ENCODE results near the gene RBM43. TPM values are rescaled to one million over a fixed set of nuclear protein-coding genes. Genes with fewer than 3 reads are reported as not detected.

Gene RBM43
- total and polyA plus RNA-seq, 9 of the 15 experiments (the other 6 are each of a cell fraction or from before 2014, with no cell fraction given), result 1.3 to 6.9 (median 3.8) TPM

DNA sequence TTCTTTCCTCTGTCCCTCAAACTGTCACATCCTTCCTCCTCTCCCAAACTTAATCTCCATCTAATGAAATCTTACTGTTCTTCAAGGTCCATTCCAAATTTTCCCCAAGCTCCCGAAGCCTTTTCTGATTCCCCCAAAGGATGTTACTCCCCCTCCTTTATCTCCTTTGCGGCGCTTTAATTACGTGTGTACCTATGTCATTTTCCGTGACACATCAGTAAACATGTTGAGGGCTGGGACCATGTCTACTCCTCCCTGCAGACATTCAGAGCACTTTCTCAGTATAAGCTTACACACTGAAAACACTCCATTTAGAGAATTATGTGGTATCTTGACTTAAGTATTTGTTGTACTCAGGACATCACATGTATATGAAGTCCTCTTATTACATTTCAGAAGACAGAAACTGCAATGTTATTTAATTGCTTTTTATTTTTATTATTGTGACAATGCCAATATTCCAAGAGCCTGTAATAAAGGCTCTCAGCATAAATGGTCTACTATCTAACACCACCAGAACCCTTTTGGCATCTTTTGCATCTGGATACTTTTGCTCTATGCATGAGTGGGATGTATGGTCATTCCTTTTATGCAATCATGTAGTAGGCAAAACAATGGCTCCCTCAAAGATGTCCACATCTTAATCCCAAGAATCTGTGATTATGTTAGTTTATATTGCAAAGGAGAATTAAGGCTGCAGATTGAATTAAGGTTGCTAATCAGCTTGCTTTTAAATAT is 26.0 kb upstream of the RBM43 start (continued):
- 0 out of 2 replicates have a peak, but pooled peaks have one; percentile 49 for TF ChIP-seq ZBTB43 (CRISPR knock-in tag; IDR thresholded peaks at IDR 0.05)
- TF ChIP-seq DPF2 (IDR thresholded peaks at IDR 0.05), result no peak
- peak in 1 of 2 experiments; percentile 22; a peak in 1 of 4 replicates for TF ChIP-seq FOXK2 (conservative IDR thresholded peaks at IDR 0.05 in 1 of 2, IDR thresholded peaks at IDR 0.05 in 1 of 2; ENCODE audit: low read depth in 2 of 2)
- TF ChIP-seq SP1 (CRISPR knock-in tag; IDR thresholded peaks at IDR 0.05), result peak; percentile 58; the same call in 1 of the 2 replicates
- TF ChIP-seq PML (IDR thresholded peaks at IDR 0.05; ENCODE audit: low read length), result no peak
- TF ChIP-seq, protein P1, sequence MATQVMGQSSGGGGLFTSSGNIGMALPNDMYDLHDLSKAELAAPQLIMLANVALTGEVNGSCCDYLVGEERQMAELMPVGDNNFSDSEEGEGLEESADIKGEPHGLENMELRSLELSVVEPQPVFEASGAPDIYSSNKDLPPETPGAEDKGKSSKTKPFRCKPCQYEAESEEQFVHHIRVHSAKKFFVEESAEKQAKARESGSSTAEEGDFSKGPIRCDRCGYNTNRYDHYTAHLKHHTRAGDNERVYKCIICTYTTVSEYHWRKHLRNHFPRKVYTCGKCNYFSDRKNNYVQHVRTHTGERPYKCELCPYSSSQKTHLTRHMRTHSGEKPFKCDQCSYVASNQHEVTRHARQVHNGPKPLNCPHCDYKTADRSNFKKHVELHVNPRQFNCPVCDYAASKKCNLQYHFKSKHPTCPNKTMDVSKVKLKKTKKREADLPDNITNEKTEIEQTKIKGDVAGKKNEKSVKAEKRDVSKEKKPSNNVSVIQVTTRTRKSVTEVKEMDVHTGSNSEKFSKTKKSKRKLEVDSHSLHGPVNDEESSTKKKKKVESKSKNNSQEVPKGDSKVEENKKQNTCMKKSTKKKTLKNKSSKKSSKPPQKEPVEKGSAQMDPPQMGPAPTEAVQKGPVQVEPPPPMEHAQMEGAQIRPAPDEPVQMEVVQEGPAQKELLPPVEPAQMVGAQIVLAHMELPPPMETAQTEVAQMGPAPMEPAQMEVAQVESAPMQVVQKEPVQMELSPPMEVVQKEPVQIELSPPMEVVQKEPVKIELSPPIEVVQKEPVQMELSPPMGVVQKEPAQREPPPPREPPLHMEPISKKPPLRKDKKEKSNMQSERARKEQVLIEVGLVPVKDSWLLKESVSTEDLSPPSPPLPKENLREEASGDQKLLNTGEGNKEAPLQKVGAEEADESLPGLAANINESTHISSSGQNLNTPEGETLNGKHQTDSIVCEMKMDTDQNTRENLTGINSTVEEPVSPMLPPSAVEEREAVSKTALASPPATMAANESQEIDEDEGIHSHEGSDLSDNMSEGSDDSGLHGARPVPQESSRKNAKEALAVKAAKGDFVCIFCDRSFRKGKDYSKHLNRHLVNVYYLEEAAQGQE (IDR thresholded peaks at IDR 0.05; ENCODE audit: borderline replicate concordance), result no peak
- TF ChIP-seq, protein P1 (CRISPR knock-in tag; IDR thresholded peaks at IDR 0.05; ENCODE audit: low read depth), result no peak
- TF ChIP-seq BHLHE40 (IDR thresholded peaks at IDR 0.05; ENCODE audit: low read length), result no peak
- no peak for TF ChIP-seq FOXM1 (IDR thresholded peaks at IDR 0.05; ENCODE audit: low read depth)
- TF ChIP-seq FOXM1 (CRISPR knock-in tag; IDR thresholded peaks at IDR 0.05; ENCODE audit: low read depth), result 0 out of 2 replicates have a peak, but pooled peaks have one; percentile 17
- no peak for TF ChIP-seq STAT6 (CRISPR knock-in tag; IDR thresholded peaks at IDR 0.05)
- TF ChIP-seq, protein P2, sequence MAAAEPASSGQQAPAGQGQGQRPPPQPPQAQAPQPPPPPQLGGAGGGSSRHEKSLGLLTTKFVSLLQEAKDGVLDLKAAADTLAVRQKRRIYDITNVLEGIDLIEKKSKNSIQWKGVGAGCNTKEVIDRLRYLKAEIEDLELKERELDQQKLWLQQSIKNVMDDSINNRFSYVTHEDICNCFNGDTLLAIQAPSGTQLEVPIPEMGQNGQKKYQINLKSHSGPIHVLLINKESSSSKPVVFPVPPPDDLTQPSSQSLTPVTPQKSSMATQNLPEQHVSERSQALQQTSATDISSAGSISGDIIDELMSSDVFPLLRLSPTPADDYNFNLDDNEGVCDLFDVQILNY (CRISPR knock-in tag; IDR thresholded peaks at IDR 0.05), result 0 out of 2 replicates have a peak, but pooled peaks have one; percentile 23
- no peak for TF ChIP-seq ZBTB9 (CRISPR knock-in tag; IDR thresholded peaks at IDR 0.05)

Measured in K562 (cell line).